HG03520 (cell line): Measurements from ENCODE around the gene RERGL.
"Not testable (repeated sequence)": the region's sequence is repeated elsewhere in the genome, so short reads cannot be mapped to it uniquely, and the experiment has no call there.

ENCODE experiments used
- ATAC-seq: cut with Tn5 transposase; IDR thresholded peaks from one replicate; pipeline ENCODE4 v1.9.1; 2021; ENCODE audit warnings: mild to moderate bottlenecking, moderate library complexity; ENCODE audit not compliant: unreplicated experiment

The RERGL gene

DNA sequence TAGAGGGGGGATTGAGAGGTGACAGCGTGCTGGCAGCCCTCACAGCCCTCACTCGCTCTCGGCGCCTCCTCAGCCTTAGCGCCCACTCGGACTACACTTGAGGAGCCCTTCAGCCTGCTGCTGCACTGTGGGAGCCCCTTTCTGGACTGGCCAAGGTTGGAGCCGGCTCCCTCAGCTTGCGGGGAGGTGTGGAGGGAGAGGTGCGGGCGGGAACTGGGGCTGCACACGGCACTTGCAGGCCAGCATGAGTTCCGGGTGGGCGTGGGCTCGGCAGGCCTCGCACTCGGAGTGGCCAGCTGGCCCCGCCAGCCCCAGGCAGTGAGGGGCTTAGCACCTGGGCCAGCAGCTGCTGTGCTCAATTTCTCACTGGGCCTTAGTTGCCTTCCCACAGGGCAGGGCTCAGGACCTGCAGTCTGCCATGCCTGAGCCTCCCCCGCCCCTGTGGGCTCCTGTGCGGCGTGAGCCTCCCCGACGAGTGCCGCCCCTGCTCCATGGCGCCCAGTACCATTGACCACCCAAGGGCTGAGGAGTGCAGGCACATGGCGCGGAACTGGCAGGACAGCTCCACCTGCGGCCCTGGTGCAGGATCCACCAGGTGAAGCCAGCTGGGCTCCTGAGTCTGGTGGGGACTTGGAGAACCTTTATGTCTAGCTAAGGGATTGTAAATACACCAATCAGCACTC, 49.8 kb downstream of the RERGL start:
- ATAC-seq: not testable (repeated sequence)
